NCI-H1417 treated with DMSO at 0.1 percent for 48 hours (cell line): ENCODE data around the gene SLC7A6.

ENCODE experiments used
- DNase-seq: peaks from one replicate; lab custom pipeline; 2025; lab: John Stamatoyannopoulos, UW

The SLC7A6 gene

GRCh38 chr16:68346892-68347480 lies 82.7 kb downstream of the SLC7A6 start:
- DNase-seq: no peak

- DNase-seq: no peak
These were observed 83.3 kb downstream of the SLC7A6 start for GRCh38 chr16:68347605-68348004.

- DNase-seq: no peak
These were observed 84.5 kb downstream of the SLC7A6 start for GRCh38 chr16:68348639-68349445.

GRCh38 chr16:68349838-68350410 lies 85.6 kb downstream of the SLC7A6 start:
- no peak for DNase-seq

- DNase-seq: no peak
These were observed 86.6 kb downstream of the SLC7A6 start for GRCh38 chr16:68350813-68351350.
